Endodermal cell (in vitro differentiated cells): ENCODE measurements around the gene PLIN1. TPM values are rescaled to one million over a fixed set of nuclear protein-coding genes. Genes with fewer than 3 reads are reported as not detected.

ENCODE experiments used
- DNase-seq: peaks from one replicate; pipeline ENCODE4 v3.0.0-alpha.2; 2017
- H3K27ac ChIP-seq: 2 replicates; pipeline ENCODE4 v1.5.1; 2013; ENCODE audit warnings: mild to moderate bottlenecking, low read depth, low read length, moderate library complexity
- H3K27me3 ChIP-seq: 2 replicates; pipeline ENCODE4 v1.6.1; 2013; ENCODE audit warnings: mild to moderate bottlenecking, low read length, moderate library complexity; ENCODE audit not compliant: insufficient read depth, control insufficient read depth, poor library complexity, severe bottlenecking
- H3K36me3 ChIP-seq: 2 replicates; pipeline ENCODE4 v1.7.0; 2013; ENCODE audit warnings: mild to moderate bottlenecking, low read length, moderate library complexity; ENCODE audit not compliant: control insufficient read depth, insufficient read depth
- H3K4me1 ChIP-seq: one replicate; pipeline ENCODE4 v1.7.0; 2013; ENCODE audit warnings: low read length; ENCODE audit not compliant: control insufficient read depth, insufficient read depth
- H3K4me3 ChIP-seq: 2 replicates; pipeline ENCODE4 v1.5.1; 2013; ENCODE audit warnings: mild to moderate bottlenecking, low read length, moderate library complexity
- H3K9ac ChIP-seq: 2 replicates; pipeline ENCODE4 v1.6.1; 2013; ENCODE audit warnings: mild to moderate bottlenecking, low read length, moderate library complexity; ENCODE audit not compliant: poor library complexity, severe bottlenecking; ENCODE audit errors: extremely low read depth
- H3K9me3 ChIP-seq: 2 replicates; pipeline ENCODE4 v1.6.1; 2013; ENCODE audit warnings: mild to moderate bottlenecking, low read length, moderate library complexity; ENCODE audit not compliant: control insufficient read depth
- H3K27ac Mint-ChIP-seq: 2 replicates; pipeline ENCODE4 v1.8.0; 2020; ENCODE audit warnings: mixed read lengths
- H3K27me3 Mint-ChIP-seq: 2 replicates; pipeline ENCODE4 v1.8.0; 2021; ENCODE audit warnings: mild to moderate bottlenecking, mixed read lengths; ENCODE audit not compliant: insufficient read depth
- H3K36me3 Mint-ChIP-seq: 2 replicates; pipeline ENCODE4 v1.8.0; 2020; ENCODE audit warnings: low read depth, mixed read lengths
- H3K4me1 Mint-ChIP-seq: 2 replicates; pipeline ENCODE4 v1.8.0; 2020; ENCODE audit warnings: mixed read lengths
- H3K4me3 Mint-ChIP-seq: 2 replicates; pipeline ENCODE4 v1.8.0; 2020; ENCODE audit warnings: mild to moderate bottlenecking, moderate library complexity, mixed read lengths
- H3K9me3 Mint-ChIP-seq: 2 replicates; pipeline ENCODE4 v1.8.0; 2020; ENCODE audit warnings: mild to moderate bottlenecking, mixed read lengths
- WGBS, 2 experiments: methylation state at CpG; one replicate each; pipeline versions ENCODE4 v1.1.5 to v1.1.7; 2013; ENCODE audit warnings: missing lambda C conversion rate in 2 of 2, mixed read lengths in 1 of 2; ENCODE audit not compliant: insufficient coverage in 1 of 2, insufficient read length in 1 of 2; 5-methylcytosine and 5-hydroxymethylcytosine counted together
- total RNA-seq, 2 donors: library from RNA; stranded (reverse); fragmentation: NEBNext Ultra II Directional in 1 of 2; extraction: Animal tissue kit (Norgen Biotek cat#: 25700) in 1 of 2; gene quantifications; 2 replicates in 1 of 2; 3 replicates in 1 of 2; pipeline ENCODE4 v1.2.1, GENCODE V29; 2021
- TF ChIP-seq, protein P1 (sequence below): fragments of 200-600 bp; sonication (generic); conservative IDR thresholded peaks from 2 replicates; pipeline ENCODE4 v1.5.0; 2021; ENCODE audit warnings: antibody characterized with exemption, mild to moderate bottlenecking

The PLIN1 gene
- total RNA-seq, 2 donors from 2014 or later, result 0.11 to 0.22 TPM

DNA sequence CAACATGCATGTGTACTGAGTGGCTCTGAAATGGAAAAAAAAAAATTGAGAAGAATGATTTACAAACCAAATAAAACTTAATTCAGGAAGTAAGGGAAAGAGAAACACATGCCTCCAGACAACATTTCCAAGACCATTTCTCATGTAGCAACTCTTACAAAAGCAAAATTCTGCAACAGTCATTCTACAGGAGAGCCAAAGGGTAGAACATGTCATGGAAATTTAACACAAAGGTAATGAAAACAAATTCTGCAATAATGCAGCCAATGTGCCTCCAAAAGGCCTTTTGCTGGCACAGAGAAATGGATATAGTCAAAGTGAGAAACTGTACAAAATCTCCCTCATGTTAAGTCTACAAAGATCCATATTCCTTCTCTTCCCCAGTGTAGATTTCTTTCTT lies 7.4 kb upstream of the PLIN1 start:
- no peaks in the 10 kb centered on the region for H3K9me3 Mint-ChIP-seq
- H3K9ac ChIP-seq, result no peak overlapping the region
- H3K4me3 Mint-ChIP-seq, result no peak overlapping the region
- H3K36me3 ChIP-seq, result no peaks in the 10 kb centered on the region
- peaks cover 2% of the 10 kb centered on the region for H3K4me1 Mint-ChIP-seq
- H3K27me3 Mint-ChIP-seq, result peaks cover 30% of the 10 kb centered on the region
- DNase-seq, result no peak
- no peaks in the 10 kb centered on the region for H3K36me3 Mint-ChIP-seq
- H3K27ac ChIP-seq, result no peak overlapping the region
- peaks cover 13% of the 10 kb centered on the region for H3K27me3 ChIP-seq
- no peaks in the 10 kb centered on the region for H3K4me1 ChIP-seq
- H3K4me3 ChIP-seq, result no peak overlapping the region
- no peak overlapping the region for H3K27ac Mint-ChIP-seq
- no peaks in the 10 kb centered on the region for H3K9me3 ChIP-seq
- TF ChIP-seq, protein P1, sequence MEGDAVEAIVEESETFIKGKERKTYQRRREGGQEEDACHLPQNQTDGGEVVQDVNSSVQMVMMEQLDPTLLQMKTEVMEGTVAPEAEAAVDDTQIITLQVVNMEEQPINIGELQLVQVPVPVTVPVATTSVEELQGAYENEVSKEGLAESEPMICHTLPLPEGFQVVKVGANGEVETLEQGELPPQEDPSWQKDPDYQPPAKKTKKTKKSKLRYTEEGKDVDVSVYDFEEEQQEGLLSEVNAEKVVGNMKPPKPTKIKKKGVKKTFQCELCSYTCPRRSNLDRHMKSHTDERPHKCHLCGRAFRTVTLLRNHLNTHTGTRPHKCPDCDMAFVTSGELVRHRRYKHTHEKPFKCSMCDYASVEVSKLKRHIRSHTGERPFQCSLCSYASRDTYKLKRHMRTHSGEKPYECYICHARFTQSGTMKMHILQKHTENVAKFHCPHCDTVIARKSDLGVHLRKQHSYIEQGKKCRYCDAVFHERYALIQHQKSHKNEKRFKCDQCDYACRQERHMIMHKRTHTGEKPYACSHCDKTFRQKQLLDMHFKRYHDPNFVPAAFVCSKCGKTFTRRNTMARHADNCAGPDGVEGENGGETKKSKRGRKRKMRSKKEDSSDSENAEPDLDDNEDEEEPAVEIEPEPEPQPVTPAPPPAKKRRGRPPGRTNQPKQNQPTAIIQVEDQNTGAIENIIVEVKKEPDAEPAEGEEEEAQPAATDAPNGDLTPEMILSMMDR, result no peak

DNA sequence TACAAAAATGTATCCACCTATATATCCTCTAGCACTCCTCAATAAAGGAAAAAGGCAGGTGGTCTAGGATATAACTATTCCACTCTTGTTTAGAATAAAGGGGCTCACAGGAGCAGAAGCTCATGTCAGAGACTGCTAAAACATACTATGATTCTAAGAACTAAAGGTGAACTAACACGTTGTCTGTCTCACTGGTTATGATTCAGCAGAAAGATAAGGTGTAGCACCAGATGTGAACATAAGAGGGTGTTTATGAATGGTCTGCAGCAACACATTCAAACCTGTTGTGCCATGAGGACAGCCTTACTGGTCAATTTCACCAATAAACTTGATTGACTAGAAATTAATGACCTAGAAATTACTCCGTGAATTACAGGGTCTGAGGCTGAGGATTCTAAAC lies 6.8 kb upstream of the PLIN1 start:
- Mint-ChIP-seq H3K4me3 (no peak overlapping the region), H3K4me1 (peaks cover 1% of the 10 kb centered on the region), H3K9me3 (no peaks in the 10 kb centered on the region), H3K36me3 (no peaks in the 10 kb centered on the region), H3K27me3 (peaks cover 33% of the 10 kb centered on the region), H3K27ac (no peak overlapping the region)
- H3K4me3 ChIP-seq, result no peak overlapping the region
- 93 to 94% methylated on average over 2 of the region's 2 CpGs for WGBS, 2 experiments
- no peak overlapping the region for H3K27ac ChIP-seq
- no peaks in the 10 kb centered on the region for H3K9me3 ChIP-seq
- no peak overlapping the region for H3K9ac ChIP-seq
- TF ChIP-seq, protein P1, result no peak
- DNase-seq, result no peak
- H3K36me3 ChIP-seq, result no peaks in the 10 kb centered on the region
- peaks cover 13% of the 10 kb centered on the region for H3K27me3 ChIP-seq
- no peaks in the 10 kb centered on the region for H3K4me1 ChIP-seq

DNA sequence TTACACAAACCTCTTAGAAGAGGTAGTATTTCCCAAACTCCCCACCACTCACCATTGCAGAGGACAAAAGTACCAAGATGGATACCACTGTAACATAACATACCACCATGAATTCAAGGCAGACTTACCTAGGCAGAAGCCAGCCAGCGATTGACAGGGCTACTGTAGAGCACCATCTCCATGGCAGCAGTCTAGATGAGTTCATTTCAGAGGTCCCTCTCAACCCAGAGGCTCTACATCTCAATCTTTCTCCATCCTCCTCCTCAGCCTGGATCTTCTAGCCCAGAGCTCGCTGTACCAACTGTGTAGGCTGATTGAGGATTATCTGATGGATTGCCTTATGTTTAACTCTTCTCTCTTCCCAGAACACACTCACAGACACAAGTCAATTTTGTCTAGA lies 2.0 kb upstream of the PLIN1 start:
- Histone ChIP-seq H3K27me3 (peaks cover 29% of the 10 kb centered on the region), H3K4me3 (no peak overlapping the region), H3K4me1 (no peaks in the 10 kb centered on the region), H3K27ac (no peak overlapping the region), H3K9me3 (no peaks in the 10 kb centered on the region), H3K36me3 (no peaks in the 10 kb centered on the region), H3K9ac (no peak overlapping the region)
- no peaks in the 10 kb centered on the region for H3K9me3 Mint-ChIP-seq
- no peak for DNase-seq
- WGBS, 2 experiments, result 69 to 89% methylated on average over 1 of the region's 2 CpGs
- peaks cover 21% of the 10 kb centered on the region for H3K27me3 Mint-ChIP-seq
- H3K4me3 Mint-ChIP-seq, result no peak overlapping the region
- TF ChIP-seq, protein P1, result no peak
- no peaks in the 10 kb centered on the region for H3K4me1 Mint-ChIP-seq
- H3K36me3 Mint-ChIP-seq, result no peaks in the 10 kb centered on the region
- no peak overlapping the region for H3K27ac Mint-ChIP-seq
